PC-3 (cell line): ENCODE measurements around the gene KAZN. TPM values are rescaled to one million over a fixed set of nuclear protein-coding genes. Genes with fewer than 3 reads are reported as not detected.
A peak's percentile ranks its signal among the peaks of the same experiment; 100 is the strongest.

Experiments
- ATAC-seq: fragments of 200-7000 bp; cut with Tn5 transposase; 2 replicates; pipeline ENCODE4 v1.9.1; 2020; ENCODE audit warnings: mild to moderate bottlenecking, moderate library complexity
- BruUV-seq: library from RNA; stranded (reverse); fragments of 400-500 nt; replicated peaks from 2 replicates; lab custom pipeline; 2021; lab: Mats Ljungman, UMichigan
- CTCF ChIA-PET: fragments of 300-600 bp; sonication (Branson Sonifier 250); formaldehyde crosslinking; loops from one replicate; lab custom pipeline; 2022; ENCODE audit warnings: antibody characterized with exemption; lab: Charles Lee
- POLR2A ChIA-PET: fragments of 300-600 bp; sonication (Branson Sonifier 250); formaldehyde crosslinking; loops from one replicate; lab custom pipeline; 2022; ENCODE audit warnings: antibody characterized with exemption; ENCODE audit not compliant: unreplicated experiment; lab: Charles Lee
- DNase-seq: peaks from one replicate; pipeline ENCODE4 v3.0.0-alpha.2; 2015
- H2AFZ ChIP-seq: fragments of 300-600 bp; sonication (generic); 2 replicates; pipeline ENCODE4 v1.6.0; 2016; ENCODE audit warnings: antibody characterized with exemption, low read length
- H3F3A ChIP-seq: fragments of 300-600 bp; sonication (generic); one replicate; pipeline ENCODE4 v1.6.0; 2017; ENCODE audit warnings: antibody characterized with exemption, low read length, control low read depth, mild to moderate bottlenecking; ENCODE audit not compliant: unreplicated experiment
- H3K27ac ChIP-seq: fragments of 300-600 bp; sonication (generic); 2 replicates; pipeline ENCODE4 v1.5.1; 2016; ENCODE audit warnings: mild to moderate bottlenecking, low read length
- H3K27me3 ChIP-seq: fragments of 300-600 bp; sonication (generic); 2 replicates; pipeline ENCODE4 v1.6.1; 2016; ENCODE audit warnings: low read length, mixed read lengths
- H3K36me3 ChIP-seq: fragments of 300-600 bp; sonication (generic); 2 replicates; pipeline ENCODE4 v1.6.1; 2016; ENCODE audit warnings: low read depth, mixed run types, low read length, mixed read lengths
- H3K4me1 ChIP-seq: fragments of 300-600 bp; sonication (generic); 2 replicates; pipeline ENCODE4 v1.5.1; 2016; ENCODE audit warnings: low read length; ENCODE audit not compliant: insufficient read depth
- H3K4me2 ChIP-seq: fragments of 300-600 bp; sonication (generic); 2 replicates; pipeline ENCODE4 v1.6.0; 2016; ENCODE audit warnings: low read length
- H3K4me3 ChIP-seq: fragments of 300-600 bp; sonication (generic); 2 replicates; pipeline ENCODE4 v1.5.1; 2016; ENCODE audit warnings: mild to moderate bottlenecking, low read length, mixed read lengths
- H3K79me2 ChIP-seq: fragments of 300-600 bp; sonication (generic); 2 replicates; pipeline ENCODE4 v1.6.1; 2017; ENCODE audit warnings: low read length, mixed read lengths
- H3K9ac ChIP-seq: fragments of 300-600 bp; sonication (generic); 2 replicates; pipeline ENCODE4 v1.6.0; 2016; ENCODE audit warnings: mild to moderate bottlenecking, low read length
- H3K9me2 ChIP-seq: fragments of 300-600 bp; sonication (generic); replicated peaks from 2 replicates; pipeline ENCODE4 v1.6.1; 2016; ENCODE audit warnings: mixed run types, low read length, mixed read lengths
- H3K9me3 ChIP-seq: fragments of 300-600 bp; sonication (generic); 2 replicates; pipeline ENCODE4 v1.6.1; 2016; ENCODE audit warnings: low read length, mixed read lengths
- H4K20me1 ChIP-seq: fragments of 300-600 bp; sonication (generic); 2 replicates; pipeline ENCODE4 v1.6.1; 2016; ENCODE audit warnings: low read length, mixed read lengths
- CTCF ChIP-seq: fragments of 300-600 bp; sonication (generic); conservative IDR thresholded peaks from 2 replicates; pipeline ENCODE4 v1.5.1; 2017; ENCODE audit warnings: antibody characterized with exemption, low read depth, mild to moderate bottlenecking, low read length
- EZH2 ChIP-seq: fragments of 300-600 bp; sonication (generic); IDR thresholded peaks from one replicate; pipeline ENCODE4 v1.6.1; 2017; ENCODE audit warnings: antibody characterized with exemption, mild to moderate bottlenecking, low read length; ENCODE audit not compliant: unreplicated experiment
- EZH2phosphoT487 ChIP-seq: fragments of 300-600 bp; sonication (generic); IDR thresholded peaks from 2 replicates; pipeline ENCODE4 v1.6.1; 2018; ENCODE audit warnings: mild to moderate bottlenecking, antibody characterized with exemption, low read length, borderline replicate concordance
- intact Hi-C: fragments of 100-400 bp; cut with micrococcal nuclease; formaldehyde crosslinking; loops from 2 replicates; pipeline ENCODE4 v1.9.0; 2023
- total RNA-seq: library from RNA; depleted of rRNA; stranded (reverse); fragments of >200 nt; gene quantifications from 2 replicates; pipeline ENCODE4 v1.2.3, GENCODE V29; 2014

The KAZN gene
- total RNA-seq, 1 experiment from 2014 or later = 2.0 TPM

GRCh38 chr1:14585728-14586127 lies 12.8 kb upstream of the KAZN start:
- TF ChIP-seq EZH2 (no peak), EZH2phosphoT487 (no peak), CTCF (no peak)
- H2AFZ ChIP-seq = no peak overlapping the region
- H3F3A ChIP-seq = no peaks in the 10 kb centered on the region
- no peak for DNase-seq
- H3K4me2 ChIP-seq = no peak overlapping the region
- H3K4me3 ChIP-seq = no peak overlapping the region
- no peaks in the 10 kb centered on the region for H3K9me2 ChIP-seq
- intact Hi-C loops = no loop called here
- H3K4me1 ChIP-seq = no peaks in the 10 kb centered on the region
- H3K36me3 ChIP-seq = no peaks in the 10 kb centered on the region
- ChIA-PET CTCF (no interaction called here), POLR2A (no interaction called here)
- H4K20me1 ChIP-seq = no peaks in the 10 kb centered on the region
- no peaks in the 10 kb centered on the region for H3K27me3 ChIP-seq
- no peaks in the 10 kb centered on the region for H3K9me3 ChIP-seq
- no peak overlapping the region for H3K27ac ChIP-seq
- BruUV-seq = no TSS peak
- H3K9ac ChIP-seq = no peak overlapping the region
- no peak for ATAC-seq
- no peaks in the 10 kb centered on the region for H3K79me2 ChIP-seq

- Histone ChIP-seq H3K9me2 (no peaks in the 10 kb centered on the region), H3K36me3 (no peaks in the 10 kb centered on the region), H3F3A (no peaks in the 10 kb centered on the region), H3K4me3 (no peak overlapping the region), H3K79me2 (no peaks in the 10 kb centered on the region), H3K4me1 (no peaks in the 10 kb centered on the region), H3K4me2 (no peak overlapping the region), H3K27me3 (no peaks in the 10 kb centered on the region), H3K27ac (no peak overlapping the region), H4K20me1 (no peaks in the 10 kb centered on the region), H3K9me3 (no peaks in the 10 kb centered on the region), H3K9ac (no peak overlapping the region), H2AFZ (no peak overlapping the region)
- no peak for DNase-seq
- no TSS peak for BruUV-seq
- ChIA-PET POLR2A (no interaction called here), CTCF (no interaction called here)
- no peak for ATAC-seq
- intact Hi-C loops = no loop called here
- no peak for TF ChIP-seq EZH2phosphoT487
- no peak for TF ChIP-seq CTCF
- TF ChIP-seq EZH2 = no peak
These were observed 7.9 kb upstream of the KAZN start for GRCh38 chr1:14590411-14591180.

GRCh38 chr1:14591600-14591999 lies 6.9 kb upstream of the KAZN start:
- H3K9me3 ChIP-seq = no peaks in the 10 kb centered on the region
- CTCF ChIA-PET = no interaction called here

More at GRCh38 chr1:14591600-14591999, 6.9 kb upstream of the KAZN start:
- H3K4me1 ChIP-seq = no peaks in the 10 kb centered on the region
- H3K79me2 ChIP-seq = no peaks in the 10 kb centered on the region
- H4K20me1 ChIP-seq = no peaks in the 10 kb centered on the region
- H2AFZ ChIP-seq = no peak overlapping the region
- H3K4me3 ChIP-seq = no peak overlapping the region
- no peaks in the 10 kb centered on the region for H3K27me3 ChIP-seq
- peak; percentile 46; the same call in 1 of the 2 replicates for ATAC-seq
- H3K4me2 ChIP-seq = no peak overlapping the region
- no peak overlapping the region for H3K9ac ChIP-seq
- no peaks in the 10 kb centered on the region for H3F3A ChIP-seq
- intact Hi-C loops = no loop called here
- no peak for DNase-seq
- POLR2A ChIA-PET = no interaction called here
- BruUV-seq = no TSS peak
- no peak overlapping the region for H3K27ac ChIP-seq
- no peak for TF ChIP-seq EZH2phosphoT487
- TF ChIP-seq CTCF = no peak
- no peak for TF ChIP-seq EZH2
- no peaks in the 10 kb centered on the region for H3K9me2 ChIP-seq
- H3K36me3 ChIP-seq = no peaks in the 10 kb centered on the region
